IPS DF 6.9 (cell line): ENCODE measurements around the gene USP7.

ENCODE experiments used
- DNase-seq: peaks from one replicate; pipeline ENCODE4 v3.0.0-alpha.2; 2013; ENCODE audit warnings: low read depth, low spot score
- H3K27ac ChIP-seq: one replicate; pipeline ENCODE4 v1.5.1; 2013; ENCODE audit warnings: low read length, control low read depth
- H3K27me3 ChIP-seq: 2 replicates; pipeline ENCODE4 v1.6.1; 2013; ENCODE audit warnings: mild to moderate bottlenecking, low read length; ENCODE audit not compliant: control insufficient read depth, insufficient read depth
- H3K36me3 ChIP-seq: 2 replicates; pipeline ENCODE4 v1.6.1; 2013; ENCODE audit warnings: low read length; ENCODE audit not compliant: control insufficient read depth, insufficient read depth
- H3K4me1 ChIP-seq: 2 replicates; pipeline ENCODE4 v1.6.1; 2013; ENCODE audit warnings: low read length; ENCODE audit not compliant: control insufficient read depth, insufficient read depth
- H3K4me3 ChIP-seq: 2 replicates; pipeline ENCODE4 v1.5.1; 2013; ENCODE audit warnings: mild to moderate bottlenecking, low read length
- H3K9me3 ChIP-seq: 2 replicates; pipeline ENCODE4 v1.6.1; 2013; ENCODE audit warnings: low read length, inconsistent platforms; ENCODE audit not compliant: control insufficient read depth, insufficient read depth
- WGBS: extraction: QIAGEN DNeasy Blood & Tissue Kit; methylation state at CpG from one replicate; pipeline ENCODE4 v1.1.7; 2013; ENCODE audit warnings: mixed read lengths, missing lambda C conversion rate; ENCODE audit not compliant: insufficient read length, insufficient coverage; 5-methylcytosine and 5-hydroxymethylcytosine counted together

The USP7 gene

DNA sequence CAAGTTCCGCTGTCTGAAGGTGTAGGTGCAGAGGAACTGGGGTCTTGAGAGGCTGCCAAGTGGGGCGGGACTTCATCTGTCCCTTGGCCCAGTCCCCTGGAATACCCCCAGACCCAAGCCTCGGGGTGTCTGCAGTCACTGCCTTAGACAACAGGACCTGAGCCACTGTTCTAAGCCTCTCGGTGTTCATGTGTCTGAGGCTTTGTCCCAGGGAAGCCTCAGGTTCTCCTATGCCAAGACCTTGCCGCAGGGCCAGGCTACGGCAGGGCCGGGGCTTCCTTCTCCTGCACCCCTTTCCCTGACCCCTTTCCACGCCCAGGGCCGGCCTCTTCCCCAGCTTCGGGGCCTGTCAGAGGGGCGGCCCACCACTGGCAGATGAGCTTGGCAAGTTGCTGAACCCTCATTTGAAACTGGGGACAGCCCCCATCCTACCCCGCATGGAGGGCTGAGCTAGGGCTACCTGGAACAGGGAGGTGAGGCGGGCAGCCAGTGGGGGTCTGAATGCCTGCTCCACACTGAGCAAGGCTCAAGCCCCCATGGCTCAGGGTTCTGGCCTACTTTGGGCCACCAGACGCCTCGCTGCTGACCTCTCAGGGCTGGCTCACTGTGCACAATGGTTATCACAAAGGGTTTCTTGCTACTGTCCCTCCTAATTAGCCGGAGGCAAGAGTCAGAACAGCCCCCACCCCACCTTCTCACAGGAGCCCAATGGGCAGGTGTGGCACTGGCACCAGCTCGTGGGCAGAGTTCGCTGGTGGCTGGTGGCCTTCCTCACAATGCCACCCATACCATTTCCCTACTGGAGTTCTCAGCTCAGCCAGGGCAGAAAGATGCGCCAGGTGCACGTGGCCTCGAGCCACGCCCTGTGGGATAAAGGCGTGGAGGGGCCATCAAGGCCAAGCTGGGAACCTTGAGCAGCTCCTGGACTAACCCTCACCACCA is 74.5 kb downstream of the USP7 start:
- H3K27ac ChIP-seq, result no peak overlapping the region
- H3K4me1 ChIP-seq, result 0 out of 2 replicates have a peak, but pooled peaks cover 2% of the 10 kb centered on the region

DNA sequence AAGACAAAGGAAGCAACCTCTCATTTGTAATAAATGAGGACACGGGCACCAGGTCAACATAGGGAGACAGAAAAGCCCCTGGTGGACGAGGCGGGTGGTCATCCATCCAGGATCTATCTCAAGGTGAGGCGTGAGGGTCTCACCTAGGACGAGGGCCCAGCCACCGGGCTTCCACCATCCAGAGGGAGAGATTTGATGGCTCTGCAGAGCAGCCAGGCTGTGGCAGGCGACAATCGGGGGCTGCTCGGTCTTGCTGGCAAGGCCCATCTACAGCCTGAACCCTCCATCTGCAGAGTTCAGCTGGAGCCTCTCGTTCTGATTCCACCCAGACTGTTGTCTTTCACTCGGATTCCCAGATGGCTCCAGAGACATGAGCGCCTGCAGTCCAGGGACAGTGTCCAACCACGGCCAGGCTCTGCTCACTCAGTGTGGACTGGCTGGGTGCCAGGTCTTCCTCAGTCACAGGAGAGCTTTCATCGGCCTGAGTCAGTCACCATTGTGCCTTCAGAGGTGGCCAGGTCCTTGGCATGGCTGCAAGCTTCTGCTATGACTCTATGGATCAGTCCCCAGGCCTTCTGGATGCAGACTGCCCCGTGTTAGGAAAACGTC is 75.7 kb downstream of the USP7 start:
- 0 out of 2 replicates have a peak, but pooled peaks cover 2% of the 10 kb centered on the region for H3K4me1 ChIP-seq
- H3K27me3 ChIP-seq, result no peaks in the 10 kb centered on the region
- peaks cover 17% of the 10 kb centered on the region for H3K36me3 ChIP-seq
- WGBS, result no CpG with 5 or more reads among the region's 16 CpGs
- H3K27ac ChIP-seq, result no peak overlapping the region
- H3K9me3 ChIP-seq, result no peaks in the 10 kb centered on the region
- no peak overlapping the region for H3K4me3 ChIP-seq
- no peak for DNase-seq

More for the DNA sequence above, 74.5 kb downstream of the USP7 start:
- H3K9me3 ChIP-seq, result no peaks in the 10 kb centered on the region
- no peak overlapping the region for H3K4me3 ChIP-seq
- no CpG with 5 or more reads among the region's 23 CpGs for WGBS
- no peaks in the 10 kb centered on the region for H3K27me3 ChIP-seq
- peaks cover 28% of the 10 kb centered on the region for H3K36me3 ChIP-seq
- no peak for DNase-seq

GRCh38 chr16:8887431-8887765 is 76.3 kb downstream of the USP7 start:
- no peaks in the 10 kb centered on the region for H3K27me3 ChIP-seq
- H3K9me3 ChIP-seq, result no peaks in the 10 kb centered on the region
- H3K4me1 ChIP-seq, result 0 out of 2 replicates have a peak, but pooled peaks cover 2% of the 10 kb centered on the region
- no peak overlapping the region for H3K27ac ChIP-seq
- H3K36me3 ChIP-seq, result peaks cover 17% of the 10 kb centered on the region
- no peak overlapping the region for H3K4me3 ChIP-seq
- whole genome bisulfite sequencing, result no CpG with 5 or more reads among the region's 6 CpGs
- no peak for DNase-seq

- Histone ChIP-seq H3K27me3 (no peaks in the 10 kb centered on the region), H3K9me3 (no peaks in the 10 kb centered on the region), H3K4me1 (0 out of 2 replicates have a peak, but pooled peaks cover 2% of the 10 kb centered on the region), H3K36me3 (peaks cover 17% of the 10 kb centered on the region), H3K4me3 (no peak overlapping the region), H3K27ac (no peak overlapping the region)
- WGBS, result 100% methylated on average over 2 of the region's 19 CpGs
- no peak for DNase-seq
These were observed 76.9 kb downstream of the USP7 start for GRCh38 chr16:8886593-8887430.

GRCh38 chr16:8885674-8886592 is 77.8 kb downstream of the USP7 start:
- Histone ChIP-seq H3K27ac (no peak overlapping the region), H3K36me3 (peaks cover 10% of the 10 kb centered on the region; the same call in 1 of the 2 replicates), H3K27me3 (no peaks in the 10 kb centered on the region), H3K4me3 (no peak overlapping the region), H3K9me3 (no peaks in the 10 kb centered on the region), H3K4me1 (0 out of 2 replicates have a peak, but pooled peaks cover 2% of the 10 kb centered on the region)
- no CpG with 5 or more reads among the region's 20 CpGs for WGBS
- DNase-seq, result no peak

- WGBS, result no CpG with 5 or more reads among the region's 17 CpGs
- no peaks in the 10 kb centered on the region for H3K27me3 ChIP-seq
- no peak overlapping the region for H3K27ac ChIP-seq
- H3K36me3 ChIP-seq, result no peaks in the 10 kb centered on the region; the same call in 1 of the 2 replicates
- H3K9me3 ChIP-seq, result no peaks in the 10 kb centered on the region
- H3K4me1 ChIP-seq, result peaks cover 3% of the 10 kb centered on the region
- H3K4me3 ChIP-seq, result no peak overlapping the region
- no peak for DNase-seq
These were observed 80.9 kb downstream of the USP7 start for GRCh38 chr16:8882725-8883377.

DNA sequence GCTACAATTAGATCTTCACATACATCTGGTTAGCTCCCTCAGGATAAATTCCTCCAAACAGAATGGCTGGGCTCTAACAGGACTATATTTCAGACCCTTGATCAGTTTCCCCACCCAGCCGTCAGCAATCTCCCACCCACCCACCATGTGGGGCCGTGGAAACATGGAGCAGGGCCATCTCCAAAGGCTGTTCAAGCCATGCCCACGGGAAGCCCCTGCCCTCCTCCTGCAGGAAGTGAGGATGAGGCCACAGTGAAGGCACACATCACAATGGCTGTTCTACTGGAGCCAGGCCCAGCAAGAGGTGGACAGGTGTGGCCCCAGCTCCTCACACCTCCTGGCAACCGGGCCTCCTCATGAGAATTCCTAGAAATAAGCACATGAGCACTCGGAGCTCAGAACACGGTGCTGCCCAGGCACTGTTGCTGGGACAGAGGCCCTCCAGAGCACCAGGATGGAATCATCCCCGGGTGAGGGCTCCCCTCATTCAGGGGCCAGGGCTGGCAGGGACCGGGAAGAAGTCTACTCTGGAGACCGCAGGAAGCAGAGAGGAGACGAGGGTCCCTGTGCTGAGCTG is 81.6 kb downstream of the USP7 start, which contains the start of gene LITAFD:
Gene LITAFD (plus strand): TSS at position 311 of the 577 bp plus-strand sequence. CDS start 2,005 bp downstream, outside the sequence.
- Histone ChIP-seq H3K36me3 (no peaks in the 10 kb centered on the region), H3K27me3 (no peaks in the 10 kb centered on the region), H3K27ac (no peak within 1 kb of the TSS), H3K9me3 (no peaks in the 10 kb centered on the region), H3K4me1 (peaks cover 3% of the 10 kb centered on the region), H3K4me3 (no peak within 1 kb of the TSS)
- DNase-seq, result no peak
- whole genome bisulfite sequencing, result no CpG with 5 or more reads among the region's 10 CpGs

DNA sequence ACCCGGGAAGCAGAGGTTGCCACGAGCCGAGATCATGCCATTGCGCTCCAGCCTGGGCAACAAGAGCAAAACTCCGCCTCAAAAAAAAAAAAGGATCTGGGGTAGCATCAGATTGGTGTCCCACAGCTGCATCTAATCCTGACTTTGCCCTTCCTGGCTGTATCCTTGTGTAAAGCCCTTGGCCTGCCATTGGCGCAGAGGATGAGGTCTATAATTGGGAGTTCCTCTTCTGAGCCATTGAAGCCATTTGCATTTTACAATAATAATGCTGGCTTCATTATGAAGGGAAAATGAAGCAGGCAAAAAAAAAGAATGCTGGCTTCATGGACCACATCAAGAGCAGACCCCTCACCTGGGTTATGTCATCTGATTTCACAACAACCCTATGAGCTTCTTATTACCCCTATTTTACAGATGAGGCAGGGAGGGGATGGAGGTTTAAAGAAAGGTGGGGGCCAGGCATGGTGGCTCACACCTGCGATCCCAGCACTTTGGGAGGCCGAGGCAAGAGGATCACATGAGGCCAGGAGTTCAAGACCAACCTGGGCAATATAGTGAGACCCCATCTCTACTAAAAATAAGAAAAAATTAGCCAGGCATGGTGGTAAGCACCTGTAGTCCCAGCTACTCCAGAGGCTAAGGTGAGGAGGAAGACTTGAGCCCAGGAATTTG is 82.7 kb downstream of the USP7 start:
- WGBS, result no CpG with 5 or more reads among the region's 8 CpGs
- peaks cover 1% of the 10 kb centered on the region for H3K4me1 ChIP-seq
- no peaks in the 10 kb centered on the region for H3K27me3 ChIP-seq
- DNase-seq, result no peak
- H3K4me3 ChIP-seq, result no peak overlapping the region
- no peaks in the 10 kb centered on the region for H3K9me3 ChIP-seq
- H3K27ac ChIP-seq, result no peak overlapping the region
- no peaks in the 10 kb centered on the region for H3K36me3 ChIP-seq
